ENCODE data around the gene GABRG3. TPM values are rescaled to one million over a fixed set of nuclear protein-coding genes. Genes with fewer than 3 reads are reported as not detected.

GABRG3 gene
- total RNA-seq, 1 experiment from 2014 or later, result 0.15 TPM

GRCh38 chr15:27125185-27125584, 154.2 kb downstream of the GABRG3 start:
- Mint-ChIP-seq H3K4me1 (no peaks in the 10 kb centered on the region), H3K4me3 (no peak overlapping the region), H3K9me3 (no peaks in the 10 kb centered on the region), H3K27me3 (ENCODE audit: low read depth) (no peaks in the 10 kb centered on the region), H3K36me3 (ENCODE audit: insufficient read depth in 1 of 3, low read depth in 3 of 3) (no peaks in the 10 kb centered on the region), H3K27ac (no peak overlapping the region)
- Histone ChIP-seq H2BK20ac (ENCODE audit: low read depth, low read length, poor library complexity, severe bottlenecking) (no peak overlapping the region), H3K79me1 (ENCODE audit: insufficient read depth, low read depth, low read length, poor library complexity, severe bottlenecking) (no peaks in the 10 kb centered on the region), H2AFZ (ENCODE audit: low read length) (no peak overlapping the region), H3K4me2 (ENCODE audit: insufficient read depth, insufficient read length, low read length) (no peak overlapping the region), H2BK12ac (ENCODE audit: insufficient read length, low read depth, low read length) (no peak overlapping the region), H3K14ac (ENCODE audit: insufficient read depth, low read length) (no peak overlapping the region), H2BK5ac (ENCODE audit: insufficient read length, low read length) (no peak overlapping the region), H3K23me2 (ENCODE audit: insufficient read length, low read depth, low read length, poor library complexity, severe bottlenecking) (no peaks in the 10 kb centered on the region), H2BK120ac (ENCODE audit: low read depth, low read length, poor library complexity, severe bottlenecking) (no peak overlapping the region), H3K9me3 (ENCODE audit: control insufficient read depth, low read depth, low read length) (no peaks in the 10 kb centered on the region), H3K27ac (ENCODE audit: insufficient read length, low read depth, low read length) (no peak overlapping the region), H3K4me1 (ENCODE audit: insufficient read depth, low read length) (no peaks in the 10 kb centered on the region), H3K79me2 (ENCODE audit: insufficient read depth, low read length) (no peaks in the 10 kb centered on the region), H3T11ph (ENCODE audit: low read length) (no peak overlapping the region), H3K23ac (ENCODE audit: insufficient read length, low read depth, low read length) (no peak overlapping the region), H3K56ac (ENCODE audit: insufficient read length, low read depth, low read length) (no peak overlapping the region), H3K4ac (ENCODE audit: low read depth, low read length) (no peak overlapping the region), H3K27me3 (ENCODE audit: insufficient read depth, low read length) (no peaks in the 10 kb centered on the region), H4K91ac (ENCODE audit: insufficient read length, low read depth, low read length) (no peak overlapping the region), H4K20me1 (ENCODE audit: control insufficient read depth, insufficient read depth, insufficient read length) (no peaks in the 10 kb centered on the region), H4K5ac (ENCODE audit: insufficient read length, low read depth, low read length) (no peak overlapping the region), H4K8ac (replicated peaks; ENCODE audit: insufficient read length, low read depth, low read length) (no peak overlapping the region), H3K18ac (ENCODE audit: insufficient read length, low read depth, low read length) (no peak overlapping the region), H3K9ac (ENCODE audit: extremely low read depth, insufficient read length, low read length) (no peak overlapping the region), H2BK15ac (ENCODE audit: low read depth, low read length) (no peak overlapping the region), H2AK5ac (ENCODE audit: insufficient read length, low read length) (no peak overlapping the region)
- DNase-seq, result no peak
- WGBS (ENCODE audit: extremely low coverage, insufficient read length, low lambda C conversion rate), result no CpG with 5 or more reads among the region's 3 CpGs
- TF ChIP-seq, protein P1, sequence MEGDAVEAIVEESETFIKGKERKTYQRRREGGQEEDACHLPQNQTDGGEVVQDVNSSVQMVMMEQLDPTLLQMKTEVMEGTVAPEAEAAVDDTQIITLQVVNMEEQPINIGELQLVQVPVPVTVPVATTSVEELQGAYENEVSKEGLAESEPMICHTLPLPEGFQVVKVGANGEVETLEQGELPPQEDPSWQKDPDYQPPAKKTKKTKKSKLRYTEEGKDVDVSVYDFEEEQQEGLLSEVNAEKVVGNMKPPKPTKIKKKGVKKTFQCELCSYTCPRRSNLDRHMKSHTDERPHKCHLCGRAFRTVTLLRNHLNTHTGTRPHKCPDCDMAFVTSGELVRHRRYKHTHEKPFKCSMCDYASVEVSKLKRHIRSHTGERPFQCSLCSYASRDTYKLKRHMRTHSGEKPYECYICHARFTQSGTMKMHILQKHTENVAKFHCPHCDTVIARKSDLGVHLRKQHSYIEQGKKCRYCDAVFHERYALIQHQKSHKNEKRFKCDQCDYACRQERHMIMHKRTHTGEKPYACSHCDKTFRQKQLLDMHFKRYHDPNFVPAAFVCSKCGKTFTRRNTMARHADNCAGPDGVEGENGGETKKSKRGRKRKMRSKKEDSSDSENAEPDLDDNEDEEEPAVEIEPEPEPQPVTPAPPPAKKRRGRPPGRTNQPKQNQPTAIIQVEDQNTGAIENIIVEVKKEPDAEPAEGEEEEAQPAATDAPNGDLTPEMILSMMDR (conservative IDR thresholded peaks at IDR 0.05), result no peak
